ENCODE data around the gene MET. TPM values are rescaled to one million over a fixed set of nuclear protein-coding genes. Genes with fewer than 3 reads are reported as not detected.

Gene MET
- total RNA-seq, 1 experiment from 2014 or later = 200 TPM

- TF ChIP-seq CTCF (IDR thresholded peaks at IDR 0.05 in 2 of 3, conservative IDR thresholded peaks at IDR 0.05 in 1 of 3; ENCODE audit: borderline replicate concordance in 1 of 3, insufficient read depth in 1 of 3, low read depth in 2 of 3, low read length in 2 of 3) = no peak
- no peak for TF ChIP-seq POLR2AphosphoS5 (IDR thresholded peaks at IDR 0.05; ENCODE audit: low read depth, low read length)
- no peak for TF ChIP-seq JUND (IDR thresholded peaks at IDR 0.05)
- no peak for TF ChIP-seq SIN3A (IDR thresholded peaks at IDR 0.05; ENCODE audit: low read depth)
- TF ChIP-seq ZFX (IDR thresholded peaks at IDR 0.05) = no peak
- TF ChIP-seq SP1 (IDR thresholded peaks at IDR 0.05; ENCODE audit: low read depth) = no peak
- TF ChIP-seq EZH2phosphoT487 (IDR thresholded peaks at IDR 0.05; ENCODE audit: borderline replicate concordance) = no peak
- no peak for TF ChIP-seq POLR2A (IDR thresholded peaks at IDR 0.05; ENCODE audit: borderline replicate concordance, extremely low read depth, insufficient read depth, insufficient read length)
These were observed 115.9 kb downstream of the MET start (continued) for GRCh38 chr7:116787881-116788280.

- Histone ChIP-seq H2AFZ (ENCODE audit: low read depth, low read length, poor library complexity, severe bottlenecking) (no peak overlapping the region), H3K9me3 (ENCODE audit: control insufficient read depth in 1 of 2, insufficient read depth in 1 of 2, low read depth in 1 of 2, low read length in 2 of 2) (no peaks in the 10 kb centered on the region), H3K9ac (ENCODE audit: low read length) (no peak overlapping the region), H3K27me3 (ENCODE audit: insufficient read depth, low read length) (no peaks in the 10 kb centered on the region), H3K36me3 (ENCODE audit: control insufficient read depth in 1 of 2, insufficient read depth in 2 of 2, low read length in 2 of 2) (peaks cover 28 to 79% of the 10 kb centered on the region in 2 experiments), H3K9me2 (ENCODE audit: insufficient read depth) (no peaks in the 10 kb centered on the region), H3K27ac (ENCODE audit: low read depth, low read length) (peak overlapping the region; percentile 19; the same call in 1 of the 2 replicates), H3K79me2 (ENCODE audit: insufficient read depth, low read length) (peaks cover 37% of the 10 kb centered on the region; the same call in 1 of the 2 replicates), H3K4me2 (ENCODE audit: low read length) (no peak overlapping the region), H4K20me1 (ENCODE audit: insufficient read depth) (no peaks in the 10 kb centered on the region), H3K4me1 (ENCODE audit: control insufficient read depth in 1 of 2, insufficient read depth in 2 of 2, low read length in 2 of 2) (peaks cover 2 to 21% of the 10 kb centered on the region in 2 experiments; a peak in 3 of 4 replicates), H3K4me3 (replicated peaks in 1 of 2; ENCODE audit: low read depth in 1 of 2, low read length in 2 of 2) (no peak overlapping the region)
- POLR2A ChIA-PET = no interaction called here
- BruUV-seq (replicated peaks) = no TSS peak
- intact Hi-C loops (cut with micrococcal nuclease) = no loop called here
- CTCF ChIA-PET = no interaction called here
- ATAC-seq (no peak), DNase-seq (ENCODE audit: low read depth, low spot score) (no peak)
- TF ChIP-seq FOSL1 (IDR thresholded peaks at IDR 0.05; ENCODE audit: low read depth) (no peak), ATF3 (IDR thresholded peaks at IDR 0.05) (no peak), REST (IDR thresholded peaks at IDR 0.05; ENCODE audit: low read depth) (no peak), RAD21 (IDR thresholded peaks at IDR 0.05; ENCODE audit: low read depth) (no peak), EZH2 (IDR thresholded peaks at IDR 0.05) (no peak), ZNF274 (IDR thresholded peaks at IDR 0.05; ENCODE audit: low read depth, low read length) (no peak), SRF (IDR thresholded peaks at IDR 0.05; ENCODE audit: low read depth) (no peak), SP1 (IDR thresholded peaks at IDR 0.05; ENCODE audit: low read depth) (no peak), ZFX (IDR thresholded peaks at IDR 0.05) (no peak), TCF7L2 (IDR thresholded peaks at IDR 0.05; ENCODE audit: borderline replicate concordance, extremely low read depth, insufficient read depth, insufficient read length) (no peak), SIN3A (IDR thresholded peaks at IDR 0.05; ENCODE audit: low read depth) (no peak)
- RAD21 ChIA-PET (ENCODE audit: low non-redundant PET in 1 of 2, low total read pairs in 2 of 2, uncharacterized antibody in 2 of 2, unreplicated experiment in 2 of 2) = no interaction called here
These were observed 116.7 kb downstream of the MET start for GRCh38 chr7:116788572-116789197.

Measured in HCT116 (cell line).